ENCODE data around the gene SNRPA.

The SNRPA gene

DNA sequence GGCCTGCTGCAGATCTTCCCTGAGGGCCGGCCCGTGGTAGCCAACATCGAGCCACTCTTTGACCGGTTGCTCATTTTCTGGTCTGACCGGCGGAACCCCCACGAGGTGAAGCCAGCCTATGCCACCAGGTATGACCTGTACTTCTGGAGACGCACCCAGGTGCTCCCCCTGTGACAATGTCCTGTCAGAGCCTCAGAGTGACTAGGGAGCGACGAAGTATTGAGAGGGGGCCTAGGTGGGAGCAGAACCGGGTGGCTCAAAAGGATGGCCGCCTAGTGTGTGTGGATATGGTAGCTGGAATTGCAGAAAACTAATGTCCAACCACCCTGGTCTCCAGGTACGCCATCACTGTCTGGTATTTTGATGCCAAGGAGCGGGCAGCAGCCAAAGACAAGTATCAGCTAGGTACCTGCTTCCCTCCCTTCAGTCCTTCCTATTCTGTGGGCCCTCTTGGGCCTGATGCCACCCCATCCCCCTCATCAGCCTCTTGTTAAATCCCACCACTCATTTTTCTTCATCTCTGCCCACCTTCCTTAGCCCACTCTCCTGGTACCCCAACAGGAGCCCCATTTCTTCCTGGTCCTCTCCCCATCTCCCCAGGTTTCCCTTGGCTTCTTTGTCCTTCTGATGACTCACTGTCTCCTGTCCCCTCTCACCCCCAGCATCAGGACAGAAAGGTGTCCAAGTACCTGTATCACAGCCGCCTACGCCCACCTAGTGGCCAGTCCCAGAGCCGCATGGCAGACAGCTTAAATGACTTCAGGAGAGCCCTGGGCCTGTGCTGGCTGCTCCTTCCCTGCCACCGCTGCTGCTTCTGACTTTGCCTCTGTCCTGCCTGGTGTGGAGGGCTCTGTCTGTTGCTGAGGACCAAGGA lies 56.4 kb downstream of the SNRPA start:
- H3K9me2 ChIP-seq (replicated peaks; ENCODE audit: insufficient read depth, low read length), result no peaks in the 10 kb centered on the region
- H2AFZ ChIP-seq (ENCODE audit: low read depth, low read length, severe bottlenecking), result no peak overlapping the region
- no peaks in the 10 kb centered on the region for H3K36me3 ChIP-seq (ENCODE audit: low read length)
- no peak overlapping the region for H3K9ac ChIP-seq (ENCODE audit: low read length)
- H3K9me3 ChIP-seq (ENCODE audit: insufficient read depth, low read length), result no peaks in the 10 kb centered on the region
- peaks cover 42% of the 10 kb centered on the region for H3K79me2 ChIP-seq (ENCODE audit: insufficient read depth, low read length)
- H3K4me3 ChIP-seq (ENCODE audit: insufficient read depth, low read length, poor library complexity, severe bottlenecking), result no peak overlapping the region
- H3K27ac ChIP-seq (ENCODE audit: low read depth, low read length), result no peak overlapping the region
- no peaks in the 10 kb centered on the region for H4K20me1 ChIP-seq (ENCODE audit: low read depth, low read length)
- H3K4me2 ChIP-seq (ENCODE audit: low read depth, low read length, poor library complexity, severe bottlenecking), result no peak overlapping the region
- no peak for TF ChIP-seq EZH2phosphoT487 (conservative IDR thresholded peaks at IDR 0.05; ENCODE audit: low read length)
- TF ChIP-seq, protein P1, sequence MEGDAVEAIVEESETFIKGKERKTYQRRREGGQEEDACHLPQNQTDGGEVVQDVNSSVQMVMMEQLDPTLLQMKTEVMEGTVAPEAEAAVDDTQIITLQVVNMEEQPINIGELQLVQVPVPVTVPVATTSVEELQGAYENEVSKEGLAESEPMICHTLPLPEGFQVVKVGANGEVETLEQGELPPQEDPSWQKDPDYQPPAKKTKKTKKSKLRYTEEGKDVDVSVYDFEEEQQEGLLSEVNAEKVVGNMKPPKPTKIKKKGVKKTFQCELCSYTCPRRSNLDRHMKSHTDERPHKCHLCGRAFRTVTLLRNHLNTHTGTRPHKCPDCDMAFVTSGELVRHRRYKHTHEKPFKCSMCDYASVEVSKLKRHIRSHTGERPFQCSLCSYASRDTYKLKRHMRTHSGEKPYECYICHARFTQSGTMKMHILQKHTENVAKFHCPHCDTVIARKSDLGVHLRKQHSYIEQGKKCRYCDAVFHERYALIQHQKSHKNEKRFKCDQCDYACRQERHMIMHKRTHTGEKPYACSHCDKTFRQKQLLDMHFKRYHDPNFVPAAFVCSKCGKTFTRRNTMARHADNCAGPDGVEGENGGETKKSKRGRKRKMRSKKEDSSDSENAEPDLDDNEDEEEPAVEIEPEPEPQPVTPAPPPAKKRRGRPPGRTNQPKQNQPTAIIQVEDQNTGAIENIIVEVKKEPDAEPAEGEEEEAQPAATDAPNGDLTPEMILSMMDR (IDR thresholded peaks at IDR 0.05; ENCODE audit: insufficient read depth, low read length, poor library complexity, severe bottlenecking), result peak; percentile 4
- H3K27me3 ChIP-seq (ENCODE audit: low read length), result no peaks in the 10 kb centered on the region
- peaks cover 3% of the 10 kb centered on the region; the same call in 1 of the 2 replicates for H3F3A ChIP-seq (ENCODE audit: insufficient read depth)

DNA sequence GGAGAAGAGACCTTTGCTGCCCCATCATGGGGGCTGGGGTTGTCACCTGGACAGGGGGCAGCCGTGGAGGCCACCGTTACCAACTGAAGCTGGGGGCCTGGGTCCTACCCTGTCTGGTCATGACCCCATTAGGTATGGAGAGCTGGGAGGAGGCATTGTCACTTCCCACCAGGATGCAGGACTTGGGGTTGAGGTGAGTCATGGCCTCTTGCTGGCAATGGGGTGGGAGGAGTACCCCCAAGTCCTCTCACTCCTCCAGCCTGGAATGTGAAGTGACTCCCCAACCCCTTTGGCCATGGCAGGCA lies 57.0 kb downstream of the SNRPA start:
- H3K36me3 ChIP-seq (ENCODE audit: low read length), result no peaks in the 10 kb centered on the region
- no peak overlapping the region for H3K27ac ChIP-seq (ENCODE audit: low read depth, low read length)
- H3K79me2 ChIP-seq (ENCODE audit: insufficient read depth, low read length), result peaks cover 37% of the 10 kb centered on the region
- no peak overlapping the region for H3K4me3 ChIP-seq (ENCODE audit: insufficient read depth, low read length, poor library complexity, severe bottlenecking)
- H2AFZ ChIP-seq (ENCODE audit: low read depth, low read length, severe bottlenecking), result no peak overlapping the region
- no peaks in the 10 kb centered on the region for H3K9me2 ChIP-seq (replicated peaks; ENCODE audit: insufficient read depth, low read length)
- no peak overlapping the region for H3K4me2 ChIP-seq (ENCODE audit: low read depth, low read length, poor library complexity, severe bottlenecking)
- H3K9me3 ChIP-seq (ENCODE audit: insufficient read depth, low read length), result no peaks in the 10 kb centered on the region
- no peaks in the 10 kb centered on the region for H3K27me3 ChIP-seq (ENCODE audit: low read length)
- H4K20me1 ChIP-seq (ENCODE audit: low read depth, low read length), result no peaks in the 10 kb centered on the region
- no peak overlapping the region for H3K9ac ChIP-seq (ENCODE audit: low read length)
- peaks cover 3% of the 10 kb centered on the region; the same call in 1 of the 2 replicates for H3F3A ChIP-seq (ENCODE audit: insufficient read depth)
- no peak for TF ChIP-seq EZH2phosphoT487 (conservative IDR thresholded peaks at IDR 0.05; ENCODE audit: low read length)
- TF ChIP-seq, protein P1 (IDR thresholded peaks at IDR 0.05; ENCODE audit: insufficient read depth, low read length, poor library complexity, severe bottlenecking), result no peak

DNA sequence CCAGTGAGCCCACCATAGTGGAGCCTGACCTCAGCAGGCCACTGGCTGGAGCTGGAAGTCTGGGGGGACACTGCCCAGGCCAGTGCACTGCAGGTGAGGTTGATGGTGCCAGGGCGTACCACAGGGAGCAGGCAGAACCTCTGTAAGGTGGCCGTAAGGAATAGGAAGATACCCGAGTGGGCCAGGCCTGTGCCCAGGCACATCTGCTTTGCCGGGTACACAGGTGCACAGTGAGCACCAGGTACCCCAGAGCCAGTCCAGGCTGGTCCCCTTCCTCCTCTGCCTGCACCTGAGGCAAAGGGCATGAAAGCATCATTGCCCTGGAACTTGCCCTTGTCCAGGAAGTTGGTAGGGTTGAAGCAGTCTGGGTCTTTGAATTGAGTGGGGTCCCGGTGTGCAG lies 57.5 kb downstream of the SNRPA start:
- H3K9me2 ChIP-seq (replicated peaks; ENCODE audit: insufficient read depth, low read length), result no peaks in the 10 kb centered on the region
- no peak overlapping the region for H3K9ac ChIP-seq (ENCODE audit: low read length)
- H3K9me3 ChIP-seq (ENCODE audit: insufficient read depth, low read length), result no peaks in the 10 kb centered on the region
- no peak overlapping the region for H3K27ac ChIP-seq (ENCODE audit: low read depth, low read length)
- H3F3A ChIP-seq (ENCODE audit: insufficient read depth), result peaks cover 3% of the 10 kb centered on the region; the same call in 1 of the 2 replicates
- H4K20me1 ChIP-seq (ENCODE audit: low read depth, low read length), result no peaks in the 10 kb centered on the region
- no peaks in the 10 kb centered on the region for H3K27me3 ChIP-seq (ENCODE audit: low read length)
- no peak overlapping the region for H3K4me3 ChIP-seq (ENCODE audit: insufficient read depth, low read length, poor library complexity, severe bottlenecking)
- peaks cover 32% of the 10 kb centered on the region for H3K79me2 ChIP-seq (ENCODE audit: insufficient read depth, low read length)
- no peak overlapping the region for H3K4me2 ChIP-seq (ENCODE audit: low read depth, low read length, poor library complexity, severe bottlenecking)
- no peaks in the 10 kb centered on the region for H3K36me3 ChIP-seq (ENCODE audit: low read length)
- TF ChIP-seq, protein P1 (IDR thresholded peaks at IDR 0.05; ENCODE audit: insufficient read depth, low read length, poor library complexity, severe bottlenecking), result no peak
- TF ChIP-seq EZH2phosphoT487 (conservative IDR thresholded peaks at IDR 0.05; ENCODE audit: low read length), result no peak
- no peak overlapping the region for H2AFZ ChIP-seq (ENCODE audit: low read depth, low read length, severe bottlenecking)
